Measurements from ENCODE around the gene SMAD3.

- no peak for TF ChIP-seq CTCF (IDR thresholded peaks at IDR 0.05; ENCODE audit: insufficient read depth, low read length)
- TF ChIP-seq POLR2AphosphoS5 (IDR thresholded peaks at IDR 0.05; ENCODE audit: low read depth) = peak; percentile 25; the same call in 1 of the 2 replicates
- TF ChIP-seq REST (IDR thresholded peaks at IDR 0.05; ENCODE audit: insufficient replicate concordance, low read depth) = no peak
- TF ChIP-seq GABPA (IDR thresholded peaks at IDR 0.05; ENCODE audit: low read depth) = no peak
- TF ChIP-seq SPI1 (IDR thresholded peaks at IDR 0.05; ENCODE audit: borderline replicate concordance, low read depth) = no peak
Measured at GRCh38 chr15:67097930-67098740, 32.7 kb downstream of the SMAD3 start.
